HAP-1 (cell line): ENCODE data around the gene TP53.

Source experiments
- DNase-seq, 2 experiments: peaks; one replicate each; pipeline ENCODE4 v3.0.0-alpha.2; 2016 to 2020; ENCODE audit warnings: low spot score in 2 of 2
- H3K27me3 ChIP-seq: fragments of 250-450 bp; sonication (Bioruptor Pico); 2 replicates; pipeline ENCODE4 v1.5.1; 2020; ENCODE audit warnings: low read depth, mild to moderate bottlenecking, moderate library complexity
- H3K36me3 ChIP-seq: fragments of 250-450 bp; sonication (Bioruptor Pico); replicated peaks from 2 replicates; pipeline ENCODE4 v1.5.1; 2020; ENCODE audit warnings: mild to moderate bottlenecking
- H3K4me1 ChIP-seq: fragments of 250-450 bp; sonication (Bioruptor Pico); 2 replicates; pipeline ENCODE4 v1.5.1; 2020; ENCODE audit warnings: mild to moderate bottlenecking
- H3K4me3 ChIP-seq: fragments of 250-450 bp; sonication (Bioruptor Pico); 2 replicates; pipeline ENCODE4 v1.5.1; 2020; ENCODE audit warnings: mild to moderate bottlenecking, moderate library complexity
- H3K9me3 ChIP-seq: fragments of 250-450 bp; sonication (Bioruptor Pico); 2 replicates; pipeline ENCODE4 v1.5.1; 2020; ENCODE audit warnings: mild to moderate bottlenecking, moderate library complexity
- in situ Hi-C: fragments of 300-500 bp; cut with MboI; formaldehyde crosslinking; loops from 3 replicates; pipeline ENCODE4 v1.14.3; 2020; ENCODE audit warnings: low sequenced_read_pairs, inconsistent platforms, mixed read lengths

Gene TP53

DNA sequence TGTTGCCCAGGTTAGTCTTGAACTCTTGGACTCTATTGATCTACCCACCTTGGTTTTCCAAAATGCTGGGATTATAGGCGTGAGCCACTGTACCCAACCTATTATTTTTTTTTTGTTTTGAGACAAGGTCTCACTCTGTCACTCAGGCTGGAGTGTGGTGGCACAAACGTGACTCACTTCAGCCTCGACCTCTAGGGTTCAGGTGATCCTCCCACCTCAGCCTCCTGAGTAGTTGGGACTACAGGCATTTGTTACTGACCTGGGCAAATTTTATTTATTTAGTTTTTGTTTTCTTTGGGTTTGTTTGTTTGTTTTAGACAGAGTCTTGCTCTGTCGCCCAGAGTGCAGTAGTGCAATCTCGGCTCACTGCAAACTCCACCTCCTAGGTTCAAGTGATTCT, 63.6 kb downstream of the TP53 start:
- DNase-seq, result no peak
- in situ Hi-C loops, result no loop called here
- Histone ChIP-seq H3K4me3 (no peak overlapping the region), H3K27me3 (no peaks in the 10 kb centered on the region), H3K4me1 (peaks cover 4% of the 10 kb centered on the region; the same call in 1 of the 2 replicates), H3K9me3 (no peaks in the 10 kb centered on the region), H3K36me3 (peaks cover 4% of the 10 kb centered on the region; the same call in 1 of the 2 replicates)

DNA sequence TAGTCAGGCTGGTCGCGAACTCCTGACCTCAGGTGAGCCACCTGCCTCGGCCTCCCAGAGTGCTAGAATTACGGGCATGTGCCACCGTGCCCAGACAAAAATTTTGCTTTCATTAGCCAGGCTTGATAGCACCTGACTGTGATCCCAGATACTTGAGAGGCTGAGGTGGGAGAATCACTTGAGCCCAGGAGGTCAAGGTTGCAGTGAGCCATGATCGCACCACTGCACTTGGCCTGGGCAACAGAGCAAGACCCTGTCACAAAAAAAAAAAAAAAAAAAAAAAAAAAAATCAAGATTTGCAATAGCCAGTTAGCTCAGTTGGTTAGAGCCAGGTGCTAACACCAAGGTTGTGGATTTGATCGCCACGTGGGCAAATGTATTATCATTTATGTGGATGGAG, 66.5 kb downstream of the TP53 start:
- Histone ChIP-seq H3K4me3 (no peak overlapping the region), H3K9me3 (no peaks in the 10 kb centered on the region), H3K36me3 (no peaks in the 10 kb centered on the region), H3K27me3 (no peaks in the 10 kb centered on the region), H3K4me1 (no peaks in the 10 kb centered on the region)
- in situ Hi-C loops, result no loop called here
- no peak for DNase-seq

DNA sequence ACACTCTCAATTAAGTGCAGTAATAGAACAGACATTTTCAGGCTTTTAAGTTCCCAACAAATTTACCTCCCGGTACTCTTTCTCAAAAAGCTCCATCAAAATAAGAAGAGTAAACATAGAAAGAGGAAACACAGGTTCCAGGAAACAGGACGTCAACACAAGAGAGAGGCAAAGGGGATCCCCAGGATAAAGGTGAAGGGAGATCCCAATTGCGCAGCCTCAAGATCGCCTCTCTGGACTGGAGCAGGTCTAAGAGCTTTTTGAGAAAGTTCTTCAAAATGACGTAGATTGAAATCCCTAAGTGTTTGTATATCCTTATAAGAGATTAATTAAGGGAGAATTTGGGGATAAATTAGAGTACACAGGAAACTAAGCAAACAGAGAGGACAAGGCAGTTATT, 68.7 kb downstream of the TP53 start:
- Histone ChIP-seq H3K36me3 (no peaks in the 10 kb centered on the region), H3K27me3 (no peaks in the 10 kb centered on the region), H3K4me3 (no peak overlapping the region), H3K4me1 (no peaks in the 10 kb centered on the region; the same call in 1 of the 2 replicates), H3K9me3 (no peaks in the 10 kb centered on the region)
- no peak for DNase-seq
- in situ Hi-C loops, result no loop called here
